HPDE6-E6E7 (cell line): ENCODE measurements around the gene RFTN1.
A peak's percentile ranks its signal among the peaks of the same experiment; 100 is the strongest.

ENCODE experiments used
- DNase-seq: peaks from one replicate; pipeline ENCODE4 v3.0.0; 2011; ENCODE audit warnings: missing footprints; ENCODE audit errors: extremely low spot score

The RFTN1 gene

GRCh38 chr3:16513141-16514020 lies at the start of gene RFTN1:
TSS of gene RFTN1 (minus strand) at chr3:16513699. CDS start at chr3:16493869, 19,830 bp downstream.
- DNase-seq, result no peak

GRCh38 chr3:16559653-16560365 lies 46.3 kb upstream of the RFTN1 start:
- DNase-seq, result no peak

GRCh38 chr3:16554126-16554525 lies 40.6 kb upstream of the RFTN1 start:
- DNase-seq, result no peak

- no peak for DNase-seq
Measured at GRCh38 chr3:16552757-16553156, 39.3 kb upstream of the RFTN1 start.

- DNase-seq, result no peak
Measured at GRCh38 chr3:16551342-16551976, 38.0 kb upstream of the RFTN1 start.

GRCh38 chr3:16550676-16551341 lies 37.3 kb upstream of the RFTN1 start:
- peak; percentile 25 for DNase-seq

- DNase-seq, result no peak
Measured at GRCh38 chr3:16550305-16550675, 36.8 kb upstream of the RFTN1 start.

- no peak for DNase-seq
Measured at GRCh38 chr3:16548721-16549120, 35.2 kb upstream of the RFTN1 start.

- DNase-seq, result no peak
Measured at GRCh38 chr3:16547561-16548357, 34.3 kb upstream of the RFTN1 start.

GRCh38 chr3:16546186-16547010 lies 32.9 kb upstream of the RFTN1 start:
- no peak for DNase-seq

GRCh38 chr3:16545413-16546185 lies 32.1 kb upstream of the RFTN1 start:
- DNase-seq, result no peak

- DNase-seq, result no peak
Measured at GRCh38 chr3:16543242-16543864, 29.9 kb upstream of the RFTN1 start.

- no peak for DNase-seq
Measured at GRCh38 chr3:16538507-16538906, 25.0 kb upstream of the RFTN1 start.

GRCh38 chr3:16536996-16537395 lies 23.5 kb upstream of the RFTN1 start:
- DNase-seq, result no peak

- DNase-seq, result no peak
Measured at GRCh38 chr3:16536344-16536663, 22.8 kb upstream of the RFTN1 start.

- DNase-seq, result no peak
Measured at GRCh38 chr3:16534640-16535262, 21.3 kb upstream of the RFTN1 start.

GRCh38 chr3:16533928-16534574 lies 20.6 kb upstream of the RFTN1 start:
- no peak for DNase-seq

- DNase-seq, result no peak
Measured at GRCh38 chr3:16529264-16529663, 15.8 kb upstream of the RFTN1 start.
